ENCODE data around the gene RHPN2.
A peak's percentile ranks its signal among the peaks of the same experiment; 100 is the strongest.
"Not testable (repeated sequence)": the region's sequence is repeated elsewhere in the genome, so short reads cannot be mapped to it uniquely, and the experiment has no call there.

The RHPN2 gene

GRCh38 chr19:32971715-32972540 lies 92.8 kb downstream of the RHPN2 start, which contains the start of the genes CEP89 and FAAP24:
Gene CEP89 (minus strand): TSS chr19:32971958. CDS start chr19:32971874, 84 bp downstream.
Gene FAAP24 (plus strand): TSS chr19:32972242. CDS start chr19:32973197, 955 bp downstream.
- DNase-seq (ENCODE audit: low read depth): peak; percentile 99

DNA sequence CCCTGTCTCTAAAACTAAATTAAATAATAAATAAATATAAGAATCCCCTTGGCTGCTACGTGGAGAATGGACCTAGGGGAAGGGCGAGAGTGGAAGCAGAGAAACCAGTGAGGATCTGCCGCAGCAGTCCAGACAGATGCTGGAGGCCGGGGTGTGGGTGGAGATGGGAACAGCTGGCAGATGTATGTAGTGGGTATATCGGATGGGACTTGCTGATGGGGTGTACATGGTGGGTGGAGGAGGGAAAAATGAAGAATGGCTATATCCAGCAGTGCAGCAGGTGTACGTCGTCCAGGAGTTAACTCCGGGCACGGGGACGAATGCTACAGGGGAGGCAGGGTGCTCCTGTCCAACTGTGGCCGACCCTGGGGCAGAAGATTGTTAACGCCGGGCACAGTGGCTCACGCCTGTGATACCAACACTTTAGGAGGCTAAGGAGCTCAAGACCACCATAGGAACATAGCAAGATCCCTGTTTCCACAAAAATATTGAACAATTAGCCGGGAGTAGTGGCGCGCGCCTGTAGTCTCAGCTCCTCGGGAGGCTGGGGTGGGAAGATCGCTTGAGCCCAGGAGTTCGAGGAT lies 93.6 kb downstream of the RHPN2 start:
- no peak for DNase-seq (ENCODE audit: low read depth)

GRCh38 chr19:32969549-32969948 lies 95.1 kb downstream of the RHPN2 start:
- DNase-seq (ENCODE audit: low read depth): no peak

DNA sequence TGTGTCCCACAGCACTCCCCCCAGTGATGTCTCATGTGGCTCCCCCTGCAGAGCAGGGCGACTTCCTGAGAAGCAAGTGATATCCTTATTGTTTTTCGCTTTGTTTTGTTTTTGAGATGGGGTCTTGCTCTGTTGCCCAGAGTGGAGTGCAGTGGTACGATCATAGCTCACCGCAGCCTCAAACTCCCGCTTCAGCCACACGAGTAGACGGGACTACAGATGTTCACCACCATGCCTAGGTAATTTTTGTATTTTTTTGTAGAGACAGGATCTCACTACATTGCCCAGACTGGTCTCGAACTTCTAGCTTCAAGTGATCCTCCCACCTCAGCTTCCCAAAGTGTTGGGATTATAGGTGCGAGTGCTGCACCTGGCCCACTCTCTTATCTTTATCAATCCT lies 97.9 kb downstream of the RHPN2 start:
- no peak for DNase-seq (ENCODE audit: low read depth)

- DNase-seq (ENCODE audit: low read depth): no peak
Observed at GRCh38 chr19:32945260-32945659, 119.4 kb downstream of the RHPN2 start.

- DNase-seq (ENCODE audit: low read depth): not testable (repeated sequence)
Observed at GRCh38 chr19:32941273-32941672, 123.4 kb downstream of the RHPN2 start.

DNA sequence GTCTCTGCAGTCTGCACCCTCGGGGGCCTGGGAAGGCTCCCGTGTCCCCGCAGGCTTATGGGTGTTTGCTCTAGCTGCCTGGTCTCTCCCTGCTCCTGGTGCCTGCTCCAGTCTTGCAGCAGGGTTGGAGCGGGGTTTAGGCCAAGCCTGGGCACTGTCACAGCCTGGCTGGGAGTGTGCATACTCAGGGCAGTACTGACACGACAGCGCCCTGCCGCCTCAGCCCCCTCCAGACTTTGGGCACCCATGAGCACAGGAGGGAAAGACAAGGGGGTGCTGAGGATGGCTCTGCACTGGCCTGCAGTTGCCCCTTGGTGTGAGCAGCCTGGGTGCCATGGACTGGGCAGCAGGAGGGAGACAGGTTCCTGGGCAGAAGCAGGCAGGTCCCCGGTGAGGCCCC lies 128.6 kb downstream of the RHPN2 start:
- DNase-seq (ENCODE audit: low read depth): no peak

- DNase-seq (ENCODE audit: low read depth): no peak
Observed at GRCh38 chr19:32935629-32936028, 129.1 kb downstream of the RHPN2 start.

- no peak for DNase-seq (ENCODE audit: low read depth)
Observed at GRCh38 chr19:32933571-32933970, 131.1 kb downstream of the RHPN2 start.

GRCh38 chr19:32930567-32930966 lies 134.1 kb downstream of the RHPN2 start:
- no peak for DNase-seq (ENCODE audit: low read depth)

GRCh38 chr19:32928806-32929205 lies 135.9 kb downstream of the RHPN2 start:
- no peak for DNase-seq (ENCODE audit: low read depth)

All from activated T-cell treated with anti-CD3 and anti-CD28 coated beads for 24 hours (primary cell).